Trophoblast cell (in vitro differentiated cells and primary cell): ENCODE data around the gene ARSD.

Experiments used
- DNase-seq, 2 donors: peaks; one replicate each; pipeline ENCODE4 v3.0.0-alpha.2; 2016
- H2AFZ ChIP-seq: 2 replicates; pipeline ENCODE4 v1.6.1; 2013; ENCODE audit warnings: low read length, moderate library complexity, mild to moderate bottlenecking; ENCODE audit not compliant: insufficient read depth, poor library complexity
- H2AK5ac ChIP-seq: 2 replicates; pipeline ENCODE4 v1.6.1; 2013; ENCODE audit warnings: mild to moderate bottlenecking, low read length
- H2BK120ac ChIP-seq: 2 replicates; pipeline ENCODE4 v1.6.1; 2013; ENCODE audit warnings: low read length, mild to moderate bottlenecking, moderate library complexity; ENCODE audit not compliant: insufficient read depth, poor library complexity
- H2BK12ac ChIP-seq: 2 replicates; pipeline ENCODE4 v1.6.1; 2013; ENCODE audit warnings: mild to moderate bottlenecking, low read length, moderate library complexity
- H2BK5ac ChIP-seq: 2 replicates; pipeline ENCODE4 v1.6.1; 2013; ENCODE audit warnings: low read length, low read depth, moderate library complexity, mild to moderate bottlenecking; ENCODE audit not compliant: poor library complexity
- H3K14ac ChIP-seq: 2 replicates; pipeline ENCODE4 v1.6.1; 2013; ENCODE audit warnings: mild to moderate bottlenecking, low read length
- H3K18ac ChIP-seq: 2 replicates; pipeline ENCODE4 v1.6.1; 2013; ENCODE audit warnings: mild to moderate bottlenecking, low read length
- H3K23ac ChIP-seq: 2 replicates; pipeline ENCODE4 v1.6.1; 2013; ENCODE audit warnings: low read length
- H3K27ac ChIP-seq: 2 replicates; pipeline ENCODE4 v1.5.1; 2013; ENCODE audit warnings: low read depth, mild to moderate bottlenecking, inconsistent platforms, low read length, moderate library complexity
- H3K27me3 ChIP-seq: 2 replicates; pipeline ENCODE4 v1.6.1; 2013; ENCODE audit warnings: inconsistent platforms, mild to moderate bottlenecking, low read length, moderate library complexity; ENCODE audit not compliant: insufficient read depth
- H3K36me3 ChIP-seq, 2 experiments: 1 replicate in 1 of 2; 2 replicates in 1 of 2; pipeline ENCODE4 v1.6.1; 2013; ENCODE audit warnings: low read length in 2 of 2, mild to moderate bottlenecking in 2 of 2, moderate library complexity in 1 of 2; ENCODE audit not compliant: insufficient read depth in 2 of 2, control insufficient read depth in 1 of 2
- H3K4ac ChIP-seq: 2 replicates; pipeline ENCODE4 v1.6.1; 2013; ENCODE audit warnings: low read depth, mild to moderate bottlenecking, low read length, moderate library complexity
- H3K4me1 ChIP-seq, 2 experiments: 1 replicate in 1 of 2; 2 replicates in 1 of 2; pipeline ENCODE4 v1.6.1; 2013; ENCODE audit warnings: low read length in 2 of 2, mild to moderate bottlenecking in 2 of 2, moderate library complexity in 1 of 2; ENCODE audit not compliant: insufficient read depth in 2 of 2, control insufficient read depth in 1 of 2
- H3K4me2 ChIP-seq: 2 replicates; pipeline ENCODE4 v1.6.1; 2013; ENCODE audit warnings: inconsistent platforms, mild to moderate bottlenecking, low read length, moderate library complexity
- H3K4me3 ChIP-seq: 2 replicates; pipeline ENCODE4 v1.5.1; 2013; ENCODE audit warnings: mild to moderate bottlenecking, low read depth, low read length, inconsistent platforms
- H3K79me1 ChIP-seq: one replicate; pipeline ENCODE4 v1.6.1; 2013; ENCODE audit warnings: low read length
- H3K79me2 ChIP-seq: 2 replicates; pipeline ENCODE4 v1.6.1; 2013; ENCODE audit warnings: low read length, mild to moderate bottlenecking; ENCODE audit not compliant: control insufficient read depth, insufficient read depth, poor library complexity
- H3K9ac ChIP-seq: 2 replicates; pipeline ENCODE4 v1.6.1; 2013; ENCODE audit warnings: mild to moderate bottlenecking, low read length
- H3K9me3 ChIP-seq: 2 replicates; pipeline ENCODE4 v1.6.1; 2013; ENCODE audit warnings: low read depth, mild to moderate bottlenecking, control low read depth, inconsistent platforms, low read length; ENCODE audit not compliant: insufficient read depth
- H4K12ac ChIP-seq: 2 replicates; pipeline ENCODE4 v1.6.1; 2013; ENCODE audit warnings: low read depth, mild to moderate bottlenecking, low read length, moderate library complexity
- H4K8ac ChIP-seq: 2 replicates; pipeline ENCODE4 v1.6.1; 2013; ENCODE audit warnings: low read depth, mild to moderate bottlenecking, low read length, moderate library complexity
- H4K91ac ChIP-seq: one replicate; pipeline ENCODE4 v1.6.1; 2013; ENCODE audit warnings: low read depth, mild to moderate bottlenecking, low read length, moderate library complexity
- WGBS: extraction: QIAGEN DNeasy Blood & Tissue Kit; methylation state at CpG from one replicate; pipeline ENCODE4 v1.1.7; 2013; ENCODE audit warnings: missing lambda C conversion rate; ENCODE audit not compliant: insufficient read length, insufficient coverage; ENCODE audit errors: extremely low coverage; 5-methylcytosine and 5-hydroxymethylcytosine counted together

Gene ARSD

DNA sequence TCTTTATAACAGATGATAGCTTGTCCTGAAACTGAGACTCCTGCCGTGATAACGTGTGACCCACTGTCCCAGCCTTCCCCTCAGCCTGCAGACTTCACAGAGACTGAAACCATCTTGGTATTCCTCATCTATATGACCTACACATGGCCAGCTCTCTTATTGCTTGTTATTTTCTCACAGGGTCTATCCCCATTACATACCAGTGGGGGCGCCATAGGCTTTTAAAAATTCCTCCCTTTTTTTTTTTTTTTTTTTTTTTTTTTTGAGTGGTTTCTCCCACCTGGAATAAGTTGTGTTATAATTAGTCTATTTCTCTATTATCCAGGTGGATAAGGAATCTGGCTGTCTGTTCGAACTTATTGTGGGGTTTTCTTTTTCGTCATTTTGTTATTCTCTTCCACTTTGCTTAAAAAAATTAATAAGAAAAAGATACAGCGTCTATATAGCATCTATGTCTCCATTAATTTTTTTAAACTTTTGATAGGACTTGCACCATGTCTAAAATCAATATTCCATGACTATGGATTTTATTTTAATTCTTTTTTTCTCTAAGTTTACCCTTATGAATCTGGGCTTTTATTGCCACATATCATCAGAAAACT lies 53.2 kb downstream of the ARSD start:
- Histone ChIP-seq H3K18ac (no peak overlapping the region), H3K4me1 (no peaks in the 10 kb centered on the region), H3K9me3 (no peaks in the 10 kb centered on the region), H2AK5ac (no peak overlapping the region), H3K4me2 (no peak overlapping the region), H3K27ac (no peak overlapping the region), H3K14ac (no peak overlapping the region), H4K8ac (no peak overlapping the region), H2AFZ (no peak overlapping the region), H2BK12ac (no peak overlapping the region), H2BK5ac (no peak overlapping the region), H4K91ac (no peak overlapping the region), H3K36me3 (peaks cover 8% of the 10 kb centered on the region in 2 experiments), H2BK120ac (no peak overlapping the region), H3K4ac (no peak overlapping the region), H3K27me3 (no peaks in the 10 kb centered on the region), H3K4me3 (no peak overlapping the region), H3K23ac (no peak overlapping the region), H4K12ac (no peak overlapping the region), H3K79me2 (no peaks in the 10 kb centered on the region), H3K9ac (no peak overlapping the region), H3K79me1 (no peaks in the 10 kb centered on the region)
- WGBS: no CpG with 5 or more reads among the region's 6 CpGs
- peak in 1 of 2 donors; percentile 26 for DNase-seq

DNA sequence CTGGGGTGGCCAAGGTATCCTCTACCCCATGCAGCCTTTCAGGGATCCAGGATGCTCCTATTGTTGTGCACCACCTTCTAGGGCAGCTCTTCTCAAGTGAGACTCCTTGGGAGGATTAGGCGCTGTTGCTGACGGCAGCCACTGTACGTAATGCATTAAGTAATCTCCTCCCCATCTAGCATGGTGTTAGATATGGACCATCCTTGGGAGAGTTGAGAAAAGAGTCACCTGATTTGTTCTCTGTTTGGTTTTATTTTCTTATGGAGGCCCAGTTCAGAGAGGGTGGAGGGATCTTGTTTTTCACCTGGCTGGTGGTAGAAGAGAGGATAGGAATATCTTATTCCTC lies 54.0 kb downstream of the ARSD start:
- Histone ChIP-seq H3K4ac (no peak overlapping the region), H3K27ac (no peak overlapping the region), H2BK5ac (no peak overlapping the region), H2BK120ac (no peak overlapping the region), H2BK12ac (no peak overlapping the region), H4K8ac (no peak overlapping the region), H3K4me3 (no peak overlapping the region), H3K4me2 (no peak overlapping the region), H3K4me1 (no peaks in the 10 kb centered on the region), H3K27me3 (no peaks in the 10 kb centered on the region), H3K18ac (no peak overlapping the region), H3K79me2 (no peaks in the 10 kb centered on the region), H3K23ac (no peak overlapping the region), H4K91ac (no peak overlapping the region), H2AK5ac (no peak overlapping the region), H3K79me1 (no peaks in the 10 kb centered on the region), H3K9ac (no peak overlapping the region), H2AFZ (no peak overlapping the region), H3K36me3 (peaks cover 3 to 4% of the 10 kb centered on the region in 2 experiments), H3K14ac (no peak overlapping the region), H3K9me3 (no peaks in the 10 kb centered on the region), H4K12ac (no peak overlapping the region)
- DNase-seq: no peak
- WGBS: no CpG with 5 or more reads among the region's 3 CpGs

DNA sequence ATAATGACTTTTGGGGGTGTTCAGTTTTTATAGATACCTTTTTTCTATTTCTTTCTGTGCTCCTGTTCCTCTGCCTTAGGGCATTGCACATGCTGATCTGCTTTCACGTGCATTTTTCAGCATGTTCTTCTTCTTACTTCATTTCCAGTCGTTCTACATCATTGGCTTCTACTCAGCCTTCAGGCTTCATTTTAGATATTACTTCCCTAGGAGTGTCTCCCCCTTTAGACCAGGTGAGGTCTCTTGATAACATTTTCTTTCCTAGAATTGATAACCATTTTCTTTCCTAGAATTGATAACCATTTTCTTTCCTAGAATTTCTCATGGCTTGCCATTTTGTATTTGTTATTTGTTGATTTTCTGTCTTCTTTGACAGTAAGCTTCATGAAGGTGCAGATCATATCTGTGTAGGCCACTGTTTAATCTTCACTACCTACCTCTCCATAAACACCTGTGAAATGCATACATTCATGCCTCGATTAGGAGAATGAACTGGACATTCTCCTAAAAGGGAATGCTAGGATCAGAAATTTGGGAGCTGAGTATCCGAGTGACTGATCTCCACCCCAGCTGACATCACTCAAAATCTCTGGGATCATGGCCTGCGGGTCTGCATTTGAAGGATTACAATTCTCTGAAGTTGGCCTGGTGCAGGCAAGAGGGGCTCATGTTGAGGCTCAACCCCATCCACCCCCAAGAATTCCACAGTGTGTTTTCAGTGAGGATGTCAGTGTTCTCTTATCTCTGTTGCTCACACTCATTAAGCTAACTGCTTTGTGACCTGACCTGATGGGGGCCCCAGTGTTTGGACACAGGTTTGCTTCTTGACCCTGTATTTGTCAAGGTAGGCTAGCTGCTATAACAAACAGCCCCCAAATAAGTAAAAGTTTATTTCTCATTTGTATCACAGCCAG lies 54.7 kb downstream of the ARSD start:
- Histone ChIP-seq H3K79me1 (no peaks in the 10 kb centered on the region), H3K79me2 (no peaks in the 10 kb centered on the region), H3K4me1 (no peaks in the 10 kb centered on the region), H3K4ac (no peak overlapping the region), H3K9ac (no peak overlapping the region), H3K27me3 (no peaks in the 10 kb centered on the region), H3K4me2 (no peak overlapping the region), H3K27ac (no peak overlapping the region), H4K91ac (no peak overlapping the region), H3K14ac (no peak overlapping the region), H2AK5ac (no peak overlapping the region), H3K23ac (no peak overlapping the region), H4K8ac (no peak overlapping the region), H3K9me3 (no peaks in the 10 kb centered on the region), H2BK120ac (no peak overlapping the region), H2BK5ac (no peak overlapping the region), H4K12ac (no peak overlapping the region), H2BK12ac (no peak overlapping the region), H3K4me3 (no peak overlapping the region), H2AFZ (no peak overlapping the region), H3K18ac (no peak overlapping the region), H3K36me3 (peaks cover 3 to 4% of the 10 kb centered on the region in 2 experiments)
- no CpG with 5 or more reads among the region's 5 CpGs for WGBS
- no peak for DNase-seq

DNA sequence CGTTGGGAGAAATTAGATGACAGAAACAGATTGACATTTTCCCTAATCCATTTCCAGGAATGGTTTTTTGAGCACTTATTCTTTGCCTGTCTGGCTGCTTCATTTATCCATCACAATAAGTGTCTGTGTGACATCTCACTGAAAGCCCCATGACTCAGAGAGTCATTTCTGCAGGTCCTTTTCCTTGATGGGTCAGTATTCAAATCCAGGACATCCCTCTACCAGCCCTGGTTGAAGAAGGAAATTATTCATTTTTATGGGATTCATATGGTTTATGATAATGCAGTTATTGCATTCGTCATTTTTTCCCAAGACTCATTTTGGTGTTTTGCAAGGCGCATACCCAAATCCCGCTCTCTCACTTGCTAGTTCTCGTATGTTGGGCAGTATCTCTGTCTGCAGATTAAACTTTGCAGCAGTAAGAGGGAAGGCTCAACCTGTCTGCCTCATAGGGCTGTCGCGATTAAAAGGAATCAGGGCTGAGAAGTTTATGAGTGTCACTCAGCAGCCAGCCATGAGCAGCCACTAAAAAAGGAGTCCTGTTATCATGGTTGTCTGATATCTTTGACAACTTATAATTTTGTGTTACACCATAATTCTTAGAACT lies 56.4 kb downstream of the ARSD start:
- H3K9me3 ChIP-seq: no peaks in the 10 kb centered on the region
- H3K79me2 ChIP-seq: no peaks in the 10 kb centered on the region
- H2AK5ac ChIP-seq: no peak overlapping the region
- no peak overlapping the region for H4K91ac ChIP-seq
- no peak overlapping the region for H3K4me2 ChIP-seq
- H4K12ac ChIP-seq: no peak overlapping the region
- H3K18ac ChIP-seq: no peak overlapping the region
- no peak overlapping the region for H2BK120ac ChIP-seq
- no peak overlapping the region for H2AFZ ChIP-seq
- no peak overlapping the region for H3K4me3 ChIP-seq
- H2BK5ac ChIP-seq: no peak overlapping the region
- H3K27ac ChIP-seq: no peak overlapping the region
- H3K36me3 ChIP-seq: peaks cover 3 to 5% of the 10 kb centered on the region in 2 experiments
- H4K8ac ChIP-seq: no peak overlapping the region
- no peak for DNase-seq
- no peaks in the 10 kb centered on the region for H3K4me1 ChIP-seq
- WGBS: no CpG with 5 or more reads among the region's 7 CpGs
- no peak overlapping the region for H3K14ac ChIP-seq
- no peak overlapping the region for H3K9ac ChIP-seq
- no peak overlapping the region for H3K23ac ChIP-seq
- H3K4ac ChIP-seq: no peak overlapping the region
- no peaks in the 10 kb centered on the region for H3K27me3 ChIP-seq
- H2BK12ac ChIP-seq: no peak overlapping the region
- H3K79me1 ChIP-seq: no peaks in the 10 kb centered on the region
